GM18909 (cell line): ENCODE measurements around the gene CDC42BPB.
"Not testable (repeated sequence)": the region's sequence is repeated elsewhere in the genome, so short reads cannot be mapped to it uniquely, and the experiment has no call there.

Experiments
- ATAC-seq: cut with Tn5 transposase; IDR thresholded peaks from one replicate; pipeline ENCODE4 v1.9.1; 2021; ENCODE audit warnings: mild to moderate bottlenecking; ENCODE audit not compliant: unreplicated experiment, poor library complexity

Gene CDC42BPB

GRCh38 chr14:103055695-103056094 lies 1.7 kb downstream of the CDC42BPB start:
- no peak for ATAC-seq

- no peak for ATAC-seq
Measured at GRCh38 chr14:103052407-103052806, 4.9 kb downstream of the CDC42BPB start.

DNA sequence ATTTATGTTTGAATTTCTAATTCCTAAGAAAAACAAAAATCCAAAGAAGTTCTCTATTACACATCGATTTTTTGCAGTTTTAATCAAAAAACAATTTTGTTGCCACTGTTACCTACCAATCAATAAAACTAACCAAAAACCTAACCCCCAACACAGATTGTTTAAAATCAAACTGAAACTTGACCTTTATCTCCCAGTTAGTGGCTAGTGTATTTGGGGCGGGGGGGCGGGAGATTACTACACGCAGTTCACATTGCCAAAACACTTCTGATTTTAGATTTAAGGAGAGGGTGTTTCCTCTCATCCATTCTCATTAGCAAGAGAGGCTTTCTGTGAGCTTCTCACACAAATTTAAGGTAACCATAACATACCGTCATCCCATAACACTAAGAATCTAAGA lies 6.4 kb downstream of the CDC42BPB start:
- no peak for ATAC-seq

GRCh38 chr14:103047453-103047852 lies 9.9 kb downstream of the CDC42BPB start:
- not testable (repeated sequence) for ATAC-seq

GRCh38 chr14:103045371-103045869 lies 11.9 kb downstream of the CDC42BPB start:
- ATAC-seq: no peak

DNA sequence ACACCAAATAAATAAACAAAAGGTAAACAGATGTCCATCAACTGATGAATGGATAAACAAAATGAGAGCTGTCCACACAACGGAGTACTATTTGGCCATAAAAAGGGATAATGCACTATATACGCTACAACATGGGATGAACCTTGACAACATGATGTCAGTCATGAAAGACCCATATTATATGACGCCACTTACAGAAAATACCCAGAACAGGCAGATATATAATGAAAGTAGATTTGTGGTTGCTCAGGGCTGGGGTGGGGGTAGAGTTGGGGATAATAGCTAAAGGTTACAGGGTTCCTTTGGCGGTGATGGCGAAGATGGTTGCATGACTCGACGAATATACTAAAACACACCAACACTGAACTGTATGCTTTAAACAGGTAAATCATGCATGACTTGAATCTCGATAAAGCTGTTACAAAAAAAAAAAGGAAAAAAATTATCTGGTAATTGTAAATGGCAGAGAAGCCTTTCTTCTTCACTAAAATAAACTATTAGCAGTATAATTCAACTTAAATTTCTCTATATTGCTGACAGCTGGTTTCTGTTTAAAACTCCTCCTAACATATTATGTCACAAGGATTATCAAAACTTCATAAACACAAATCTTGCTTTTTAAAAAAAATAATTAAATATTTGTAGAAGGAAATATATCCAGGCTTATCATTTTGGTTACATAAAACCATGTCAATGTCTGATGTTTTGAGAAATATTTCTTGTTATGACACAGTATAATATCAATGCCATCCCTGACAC lies 13.9 kb downstream of the CDC42BPB start:
- ATAC-seq: no peak

DNA sequence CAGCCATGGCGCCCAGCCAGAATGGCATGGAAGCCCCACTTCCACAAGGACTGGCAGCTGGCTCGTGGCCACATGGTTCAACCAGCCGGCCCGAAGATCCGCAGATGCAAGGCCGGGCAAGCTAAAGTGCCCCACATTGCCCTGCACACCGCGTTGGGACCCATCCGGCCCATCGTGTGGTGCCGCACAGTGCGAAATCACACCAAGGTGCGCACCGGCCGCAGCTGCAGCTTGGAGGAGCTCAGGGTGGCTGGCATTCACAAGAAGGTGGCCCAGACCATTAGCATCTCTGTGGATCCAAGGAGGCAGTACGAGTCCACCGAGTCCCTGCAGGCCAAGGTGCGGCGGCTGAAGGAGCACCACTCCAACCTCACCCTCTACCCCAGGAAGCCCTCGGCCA lies 15.9 kb downstream of the CDC42BPB start:
- ATAC-seq: no peak

GRCh38 chr14:103033681-103034096 lies 23.7 kb downstream of the CDC42BPB start:
- no peak for ATAC-seq

GRCh38 chr14:103031956-103032355 lies 25.4 kb downstream of the CDC42BPB start:
- no peak for ATAC-seq

DNA sequence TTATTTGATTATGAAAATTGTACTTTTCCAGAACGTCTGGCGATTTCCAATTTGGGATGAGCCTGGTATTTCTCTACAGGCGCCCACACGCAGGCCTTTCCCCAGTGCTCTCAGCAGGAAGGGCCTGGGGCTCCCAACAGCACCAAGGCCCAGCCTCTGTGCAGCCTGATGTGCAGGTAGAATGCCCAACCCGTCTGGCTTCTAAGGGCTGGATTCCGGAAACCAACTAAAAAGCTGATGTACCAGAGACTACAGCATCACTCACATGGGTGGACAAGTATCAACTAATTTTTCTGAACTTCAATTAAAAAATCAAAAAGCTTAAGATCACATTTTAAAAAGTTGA lies 25.8 kb downstream of the CDC42BPB start:
- ATAC-seq: no peak

DNA sequence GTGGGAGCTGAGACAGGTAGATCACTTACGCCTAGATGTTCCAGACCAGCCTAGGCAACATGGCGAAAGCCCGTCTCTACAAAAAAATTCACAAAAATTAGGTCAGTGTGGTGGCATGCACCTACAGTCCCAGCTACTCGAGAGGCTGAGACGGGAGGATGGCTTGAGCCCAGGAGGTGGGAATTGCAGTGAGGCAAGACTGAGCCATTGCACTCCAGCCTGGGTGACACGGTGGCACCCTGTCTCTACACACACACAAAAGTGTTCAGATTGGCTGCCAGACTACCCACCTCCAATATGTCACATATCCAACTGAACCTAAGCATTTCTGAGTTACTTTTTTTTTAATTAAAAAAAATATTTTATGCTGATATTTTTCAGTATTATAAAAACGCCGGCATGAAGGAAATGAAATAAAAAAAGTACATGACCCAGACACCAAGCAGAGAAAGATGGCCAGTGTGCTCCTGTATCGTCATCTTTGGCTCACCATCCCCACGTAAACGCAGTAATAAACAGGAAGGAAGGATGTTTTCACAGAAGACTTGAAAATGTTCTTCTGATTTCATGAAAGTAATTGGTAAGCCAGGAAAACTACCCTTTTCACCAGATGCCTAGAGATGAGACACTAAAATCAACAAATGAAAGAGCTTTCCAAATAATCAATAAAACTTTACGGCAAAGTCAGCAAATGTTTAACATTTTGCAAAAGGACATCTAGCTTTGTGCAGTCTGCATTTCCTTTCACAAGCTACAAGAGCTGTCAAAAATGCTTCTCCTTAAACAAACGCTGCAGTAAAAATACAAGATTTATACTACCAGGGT lies 26.4 kb downstream of the CDC42BPB start:
- ATAC-seq: no peak

GRCh38 chr14:103029936-103030335 lies 27.4 kb downstream of the CDC42BPB start:
- no peak for ATAC-seq

GRCh38 chr14:103028772-103029171 lies 28.6 kb downstream of the CDC42BPB start:
- no peak for ATAC-seq

DNA sequence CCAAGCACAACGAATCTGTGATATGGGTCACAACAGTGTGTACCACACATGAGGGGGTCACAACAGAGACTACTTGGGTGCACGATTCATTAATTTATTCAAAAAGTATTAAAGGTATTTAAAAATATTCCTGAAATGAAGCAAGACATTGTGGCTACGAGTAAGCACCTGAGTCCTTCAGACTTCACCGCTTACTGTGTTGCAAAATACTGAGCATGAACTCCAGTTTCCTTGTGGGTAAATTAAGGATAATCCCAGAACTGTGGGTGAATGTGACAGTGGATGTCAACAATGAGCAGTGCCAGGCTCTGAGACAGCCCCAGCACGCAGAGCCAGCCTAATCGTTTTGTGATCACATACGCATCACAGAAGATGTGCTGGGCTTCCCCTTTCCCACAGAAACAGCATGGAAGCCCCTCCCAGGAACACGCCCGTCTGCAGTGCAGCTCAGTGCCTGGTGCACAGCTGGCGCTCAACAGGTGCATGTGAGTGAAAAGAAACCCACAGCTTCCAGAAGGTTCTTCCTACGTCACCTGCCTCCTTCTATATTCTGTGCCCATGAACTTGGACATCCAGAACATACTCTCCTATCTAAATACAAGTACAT lies 29.1 kb downstream of the CDC42BPB start:
- no peak for ATAC-seq

DNA sequence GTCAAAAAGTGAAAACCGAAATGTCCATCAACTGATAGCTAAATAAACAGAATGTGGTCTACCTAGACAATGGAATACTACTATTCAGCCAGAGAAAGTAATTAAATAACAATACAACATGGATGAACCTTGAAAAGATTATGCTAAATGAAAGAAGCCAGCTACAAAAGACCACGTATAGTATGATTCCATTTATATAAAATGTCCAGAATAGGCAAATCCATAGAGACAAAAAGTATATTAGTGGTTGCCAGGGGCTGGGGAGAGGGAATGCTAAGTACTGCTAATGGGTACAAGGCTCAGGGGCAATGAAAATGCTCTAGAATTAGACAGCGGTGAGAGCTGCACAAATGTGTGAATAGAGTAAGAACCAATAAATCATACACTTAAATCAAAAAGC lies 29.9 kb downstream of the CDC42BPB start:
- no peak for ATAC-seq

DNA sequence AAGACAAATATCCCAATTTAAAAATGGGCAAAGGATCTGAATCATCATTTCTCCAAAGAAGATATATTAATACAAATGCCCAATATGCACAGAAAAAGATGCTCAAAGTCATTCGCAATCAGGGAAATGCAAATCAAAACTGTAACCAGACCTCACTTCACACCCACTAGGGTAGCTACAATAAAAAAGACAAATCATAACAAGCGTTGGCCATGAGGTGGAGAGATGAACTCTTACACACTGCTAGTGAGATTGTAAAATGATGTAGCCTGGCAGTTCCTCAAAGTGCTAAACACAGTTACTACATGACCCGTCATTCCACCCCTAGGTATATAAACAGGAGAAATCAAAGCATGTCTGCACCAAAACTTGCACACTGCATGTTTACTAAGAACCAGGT lies 30.4 kb downstream of the CDC42BPB start:
- ATAC-seq: no peak

DNA sequence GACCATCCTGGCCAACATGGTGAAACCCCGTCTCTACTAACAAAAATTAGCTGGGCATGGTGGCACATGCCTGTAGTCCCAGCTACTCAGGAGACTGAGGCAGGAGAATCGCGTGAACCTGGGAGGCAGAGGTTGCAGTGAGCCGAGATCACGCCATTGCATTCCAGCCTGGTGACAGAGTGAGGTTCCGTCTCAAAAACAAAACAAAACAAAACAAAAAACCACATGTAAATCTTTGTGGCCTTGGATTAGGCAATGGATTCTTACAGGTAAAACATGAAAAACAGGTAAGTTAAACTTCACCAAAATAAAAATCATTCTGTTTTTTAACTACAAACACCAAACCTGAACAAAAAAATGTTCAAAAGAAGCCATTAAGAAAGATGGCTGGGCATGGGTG lies 31.2 kb downstream of the CDC42BPB start:
- ATAC-seq: not testable (repeated sequence)

DNA sequence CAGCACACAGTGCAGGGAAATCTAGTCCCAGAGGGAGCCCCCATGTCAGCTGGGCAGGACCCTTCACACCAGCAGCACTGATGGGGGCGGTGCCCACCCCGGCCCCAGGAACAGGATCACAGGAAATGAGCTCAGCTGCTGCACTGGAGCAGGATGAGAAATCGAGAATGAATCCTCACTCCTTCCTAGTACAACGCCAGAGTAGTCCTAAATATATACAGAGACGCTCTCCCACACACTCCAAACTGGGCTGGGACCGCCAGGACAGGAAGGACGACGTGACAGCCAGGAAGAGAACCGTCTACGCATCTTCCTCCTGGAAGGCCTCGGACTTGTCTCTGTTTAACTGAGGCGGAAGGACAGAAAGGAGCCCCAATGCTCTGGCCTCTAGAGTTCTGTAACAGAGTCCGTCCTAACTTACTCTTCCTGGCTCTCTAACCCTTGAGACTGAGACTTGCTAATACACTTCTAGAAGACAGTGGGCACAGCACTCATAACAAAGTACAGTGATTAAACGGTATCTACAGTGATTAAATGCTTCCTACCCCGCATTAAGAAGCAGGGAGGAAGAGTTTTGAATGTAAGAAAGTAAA lies 33.4 kb downstream of the CDC42BPB start:
- ATAC-seq: no peak

DNA sequence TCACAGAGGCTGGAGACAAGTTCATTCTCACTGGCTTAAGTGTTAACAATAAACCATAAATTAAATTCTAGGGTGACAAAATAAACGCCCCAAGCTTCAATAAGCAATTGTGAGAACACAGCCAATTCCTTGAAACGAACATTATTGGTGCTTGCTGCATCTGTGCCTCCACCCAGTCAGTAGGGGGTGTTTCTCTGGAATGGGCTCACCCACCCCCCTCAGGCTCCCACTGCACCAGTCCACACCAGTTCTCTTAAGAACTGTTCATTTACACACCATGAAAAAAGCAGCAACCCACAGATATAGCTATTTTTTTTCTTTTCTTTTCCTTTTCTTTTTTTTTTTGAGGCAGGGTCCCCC lies 34.7 kb downstream of the CDC42BPB start:
- no peak for ATAC-seq

DNA sequence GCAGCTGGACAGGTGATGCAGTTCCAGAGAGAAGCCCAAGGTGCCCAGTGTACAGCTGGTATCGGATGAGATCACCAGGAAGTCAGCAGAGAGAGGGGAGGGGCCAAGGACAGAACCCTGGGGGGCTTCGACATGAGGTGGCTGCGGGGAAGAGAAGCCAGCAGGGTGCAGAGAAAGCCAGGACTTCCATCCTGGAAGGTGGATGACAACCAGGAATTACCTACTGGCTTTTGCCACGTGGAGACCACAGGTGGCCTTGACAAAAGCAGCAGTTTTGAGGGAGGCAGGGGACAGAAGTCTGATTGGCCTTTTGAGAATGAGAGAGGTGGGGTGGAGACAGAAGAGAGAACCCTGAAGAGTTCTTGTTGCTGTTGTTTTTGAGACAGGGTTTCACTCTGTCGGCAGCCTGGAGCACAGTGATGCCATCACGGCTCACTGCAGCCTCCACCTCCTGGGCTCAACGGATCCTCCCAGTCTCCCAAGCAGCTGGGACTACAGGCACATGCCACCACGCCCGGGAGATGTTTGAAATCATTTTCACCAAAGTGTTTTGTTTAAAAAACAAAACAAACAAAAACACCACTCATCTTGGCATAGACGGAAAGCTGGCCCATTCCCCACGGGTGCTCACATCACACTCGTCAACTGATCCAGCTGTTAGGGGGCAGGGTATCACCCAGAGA lies 35.2 kb downstream of the CDC42BPB start:
- ATAC-seq: no peak
